ENCODE measurements around the gene PRIM2.
"Not testable (repeated sequence)": the region's sequence is repeated elsewhere in the genome, so short reads cannot be mapped to it uniquely, and the experiment has no call there.

GRCh38 chr6:57505251-57505650 lies 187.8 kb downstream of the PRIM2 start:
- TF ChIP-seq CTCF, POLR2A (IDR thresholded peaks at IDR 0.05): not testable (repeated sequence)
